Measurements from ENCODE around the gene CEP104.

The CEP104 gene

GRCh38 chr1:3799976-3800685 is 56.9 kb downstream of the CEP104 start:
- no peak for ATAC-seq
- TF ChIP-seq TCF4 (CRISPR knock-in tag; IDR thresholded peaks at IDR 0.05; ENCODE audit: borderline replicate concordance): no peak
- no peak for TF ChIP-seq ZC3H10 (CRISPR knock-in tag; IDR thresholded peaks at IDR 0.05)
- no peak for TF ChIP-seq BACH2 (CRISPR knock-in tag; IDR thresholded peaks at IDR 0.05; ENCODE audit: borderline replicate concordance)
- TF ChIP-seq RARB (CRISPR knock-in tag; IDR thresholded peaks at IDR 0.05): no peak
- no peak for TF ChIP-seq OSR1 (CRISPR knock-in tag; IDR thresholded peaks at IDR 0.05)
- no peak for TF ChIP-seq ESRRG (CRISPR knock-in tag; IDR thresholded peaks at IDR 0.05)
- TF ChIP-seq, protein P1, sequence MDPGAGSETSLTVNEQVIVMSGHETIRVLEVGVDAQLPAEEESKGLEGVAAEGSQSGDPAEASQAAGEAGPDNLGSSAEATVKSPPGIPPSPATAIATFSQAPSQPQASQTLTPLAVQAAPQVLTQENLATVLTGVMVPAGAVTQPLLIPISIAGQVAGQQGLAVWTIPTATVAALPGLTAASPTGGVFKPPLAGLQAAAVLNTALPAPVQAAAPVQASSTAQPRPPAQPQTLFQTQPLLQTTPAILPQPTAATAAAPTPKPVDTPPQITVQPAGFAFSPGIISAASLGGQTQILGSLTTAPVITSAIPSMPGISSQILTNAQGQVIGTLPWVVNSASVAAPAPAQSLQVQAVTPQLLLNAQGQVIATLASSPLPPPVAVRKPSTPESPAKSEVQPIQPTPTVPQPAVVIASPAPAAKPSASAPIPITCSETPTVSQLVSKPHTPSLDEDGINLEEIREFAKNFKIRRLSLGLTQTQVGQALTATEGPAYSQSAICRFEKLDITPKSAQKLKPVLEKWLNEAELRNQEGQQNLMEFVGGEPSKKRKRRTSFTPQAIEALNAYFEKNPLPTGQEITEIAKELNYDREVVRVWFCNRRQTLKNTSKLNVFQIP (CRISPR knock-in tag; IDR thresholded peaks at IDR 0.05; ENCODE audit: borderline replicate concordance, low read depth): no peak
- no peak for TF ChIP-seq ZFP30 (CRISPR knock-in tag; IDR thresholded peaks at IDR 0.05)
- no peak for TF ChIP-seq PPARA (CRISPR knock-in tag; IDR thresholded peaks at IDR 0.05; ENCODE audit: borderline replicate concordance)
- TF ChIP-seq CSDC2 (CRISPR knock-in tag; IDR thresholded peaks at IDR 0.05): no peak
- TF ChIP-seq CREB5 (CRISPR knock-in tag; IDR thresholded peaks at IDR 0.05; ENCODE audit: low read depth): no peak
- TF ChIP-seq ARNTL (CRISPR knock-in tag; IDR thresholded peaks at IDR 0.05; ENCODE audit: borderline replicate concordance, low read depth): no peak
- no peak for TF ChIP-seq GLIS3 (CRISPR knock-in tag; IDR thresholded peaks at IDR 0.05)
- no peak for TF ChIP-seq SNAI2 (CRISPR knock-in tag; IDR thresholded peaks at IDR 0.05)
- no peak for TF ChIP-seq TOX (CRISPR knock-in tag; IDR thresholded peaks at IDR 0.05; ENCODE audit: borderline replicate concordance)

DNA sequence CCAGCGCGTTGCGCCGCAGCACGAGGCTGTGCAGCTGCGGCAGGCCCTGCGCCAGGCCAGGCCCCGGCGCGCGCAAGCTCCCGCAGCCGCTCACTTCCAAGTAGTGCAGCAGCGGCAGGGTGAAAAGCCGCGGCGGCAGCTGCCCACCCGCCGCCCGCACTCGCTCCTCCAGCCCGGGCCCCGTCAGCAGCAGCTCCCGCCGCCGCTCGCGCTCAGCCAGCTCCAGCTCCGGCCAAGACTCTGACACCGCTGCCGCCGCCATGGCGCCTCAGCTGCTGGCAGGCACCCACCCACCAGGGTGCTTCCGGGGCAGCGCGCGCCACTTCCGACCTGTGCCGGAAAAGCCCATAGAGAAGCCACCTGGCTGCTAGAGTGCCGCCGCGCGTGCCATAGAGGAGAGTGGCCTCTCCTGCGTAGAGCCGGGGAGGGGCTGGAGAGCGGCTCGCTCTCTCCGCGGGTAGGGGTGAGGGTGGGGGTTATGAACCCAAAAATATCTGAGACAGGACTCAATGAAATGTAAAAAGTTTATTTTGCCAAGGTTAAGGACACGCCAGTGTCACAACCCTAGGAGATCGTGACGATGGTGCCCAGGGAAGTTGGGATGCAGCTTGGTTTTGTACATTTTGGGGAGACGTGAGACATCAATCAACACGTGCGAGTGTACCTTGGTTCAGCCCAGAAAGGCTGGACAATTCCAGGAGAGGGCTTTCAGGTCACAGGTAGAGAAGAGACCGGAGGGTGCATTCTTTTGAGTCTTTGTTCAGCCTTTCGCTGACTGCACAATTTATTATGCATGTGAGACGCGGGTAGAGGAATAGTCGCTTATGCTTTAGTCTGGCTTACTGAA is 60.6 kb downstream of the CEP104 start, which contains the start of gene LRRC47:
Gene LRRC47 (minus strand): TSS at position 284 of the 847 bp plus-strand sequence. CDS start 22 bp downstream, at position 262.
- peak; percentile 99 for ATAC-seq
- TF ChIP-seq ZNF8 (CRISPR knock-in tag; IDR thresholded peaks at IDR 0.05): no peak
- TF ChIP-seq TOX (CRISPR knock-in tag; IDR thresholded peaks at IDR 0.05; ENCODE audit: borderline replicate concordance): no peak
- TF ChIP-seq ZFP30 (CRISPR knock-in tag; IDR thresholded peaks at IDR 0.05): no peak
- no peak for TF ChIP-seq ESRRG (CRISPR knock-in tag; IDR thresholded peaks at IDR 0.05)
- TF ChIP-seq, protein P2, sequence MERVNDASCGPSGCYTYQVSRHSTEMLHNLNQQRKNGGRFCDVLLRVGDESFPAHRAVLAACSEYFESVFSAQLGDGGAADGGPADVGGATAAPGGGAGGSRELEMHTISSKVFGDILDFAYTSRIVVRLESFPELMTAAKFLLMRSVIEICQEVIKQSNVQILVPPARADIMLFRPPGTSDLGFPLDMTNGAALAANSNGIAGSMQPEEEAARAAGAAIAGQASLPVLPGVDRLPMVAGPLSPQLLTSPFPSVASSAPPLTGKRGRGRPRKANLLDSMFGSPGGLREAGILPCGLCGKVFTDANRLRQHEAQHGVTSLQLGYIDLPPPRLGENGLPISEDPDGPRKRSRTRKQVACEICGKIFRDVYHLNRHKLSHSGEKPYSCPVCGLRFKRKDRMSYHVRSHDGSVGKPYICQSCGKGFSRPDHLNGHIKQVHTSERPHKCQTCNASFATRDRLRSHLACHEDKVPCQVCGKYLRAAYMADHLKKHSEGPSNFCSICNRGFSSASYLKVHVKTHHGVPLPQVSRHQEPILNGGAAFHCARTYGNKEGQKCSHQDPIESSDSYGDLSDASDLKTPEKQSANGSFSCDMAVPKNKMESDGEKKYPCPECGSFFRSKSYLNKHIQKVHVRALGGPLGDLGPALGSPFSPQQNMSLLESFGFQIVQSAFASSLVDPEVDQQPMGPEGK (CRISPR knock-in tag; IDR thresholded peaks at IDR 0.05; ENCODE audit: borderline replicate concordance): no peak
- TF ChIP-seq ZNF565 (CRISPR knock-in tag; conservative IDR thresholded peaks at IDR 0.05; ENCODE audit: low read depth): no peak

- no peak for ATAC-seq
- no peak for TF ChIP-seq BACH2 (CRISPR knock-in tag; IDR thresholded peaks at IDR 0.05; ENCODE audit: borderline replicate concordance)
- no peak for TF ChIP-seq GLIS3 (CRISPR knock-in tag; IDR thresholded peaks at IDR 0.05)
- no peak for TF ChIP-seq ZNF70 (CRISPR knock-in tag; IDR thresholded peaks at IDR 0.05)
- TF ChIP-seq TOX (CRISPR knock-in tag; IDR thresholded peaks at IDR 0.05; ENCODE audit: borderline replicate concordance): no peak
- no peak for TF ChIP-seq RARB (CRISPR knock-in tag; IDR thresholded peaks at IDR 0.05)
- TF ChIP-seq ISL1 (CRISPR knock-in tag; IDR thresholded peaks at IDR 0.05): no peak
- no peak for TF ChIP-seq ZC3H10 (CRISPR knock-in tag; IDR thresholded peaks at IDR 0.05)
- no peak for TF ChIP-seq ZFP30 (CRISPR knock-in tag; IDR thresholded peaks at IDR 0.05)
- TF ChIP-seq, protein P2 (CRISPR knock-in tag; IDR thresholded peaks at IDR 0.05; ENCODE audit: borderline replicate concordance): no peak
- no peak for TF ChIP-seq OSR1 (CRISPR knock-in tag; IDR thresholded peaks at IDR 0.05)
- TF ChIP-seq CREB5 (CRISPR knock-in tag; IDR thresholded peaks at IDR 0.05; ENCODE audit: low read depth): no peak
- no peak for TF ChIP-seq ARNTL (CRISPR knock-in tag; IDR thresholded peaks at IDR 0.05; ENCODE audit: borderline replicate concordance, low read depth)
- no peak for TF ChIP-seq PPARA (CRISPR knock-in tag; IDR thresholded peaks at IDR 0.05; ENCODE audit: borderline replicate concordance)
- no peak for TF ChIP-seq ZNF565 (CRISPR knock-in tag; conservative IDR thresholded peaks at IDR 0.05; ENCODE audit: low read depth)
- no peak for TF ChIP-seq TSHZ2 (CRISPR knock-in tag; IDR thresholded peaks at IDR 0.05)
- no peak for TF ChIP-seq ZFP3 (CRISPR knock-in tag; IDR thresholded peaks at IDR 0.05)
These were observed 61.4 kb downstream of the CEP104 start for GRCh38 chr1:3795453-3796214.
